ENCODE data around the gene CDC7. TPM values are rescaled to one million over a fixed set of nuclear protein-coding genes. Genes with fewer than 3 reads are reported as not detected.

The CDC7 gene
- polyA plus RNA-seq, 2 of the 4 experiments (the other 2 are of a cell fraction) = 10.1 to 16.8 TPM

DNA sequence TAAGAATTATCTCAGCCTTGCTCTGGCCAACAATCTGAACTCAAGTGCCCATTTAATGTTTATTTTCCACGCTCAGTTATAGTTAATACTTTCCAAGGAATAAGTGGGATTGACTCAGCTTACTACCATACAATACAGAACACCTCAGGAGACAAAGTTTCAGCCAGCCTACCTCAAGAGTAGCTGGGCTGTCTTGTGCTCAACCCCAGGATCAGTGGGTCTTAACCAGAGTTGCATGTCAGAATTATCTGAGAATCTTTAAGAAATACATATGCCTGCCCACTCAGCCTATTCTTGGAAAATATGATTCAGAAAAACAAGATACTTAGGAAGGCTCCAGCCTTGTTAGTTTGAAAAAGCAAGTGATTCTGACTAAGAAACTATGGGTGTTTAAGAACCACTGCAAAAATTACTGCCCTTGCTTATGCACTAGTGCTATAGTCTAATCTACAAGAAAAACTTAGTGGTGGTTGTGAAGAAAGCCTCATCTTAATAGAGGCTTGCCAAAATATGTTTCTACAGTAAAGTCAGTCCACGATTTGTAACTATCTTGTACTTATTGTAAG lies 20.4 kb downstream of the CDC7 start:
- Histone ChIP-seq H3K4me1 (peaks cover 11% of the 10 kb centered on the region; the same call in 2 of the 3 replicates), H3K4me2 (no peak overlapping the region), H3K27ac (no peak overlapping the region), H3K4me3 (no peak overlapping the region), H3K9me3 (no peaks in the 10 kb centered on the region)
- ChIA-PET POLR2A (no interaction called here), CTCF (no interaction called here)
- FAIRE-seq (no peak), ATAC-seq (no peak), DNase-seq (ENCODE audit: low read depth in 1 of 2, low spot score in 1 of 2) (no peak)
- TF ChIP-seq CEBPB (IDR thresholded peaks at IDR 0.05) (no peak), GATA3 (IDR thresholded peaks at IDR 0.05; ENCODE audit: borderline replicate concordance) (no peak), TFCP2L1 (CRISPR knock-in tag; IDR thresholded peaks at IDR 0.05) (no peak), POLR2AphosphoS2 (conservative IDR thresholded peaks at IDR 0.05; ENCODE audit: low read length) (no peak), ZNF302 (CRISPR knock-in tag; IDR thresholded peaks at IDR 0.05) (no peak)
- 44% methylated on average over 2 of the region's 2 CpGs for WGBS (ENCODE audit: missing lambda C conversion rate)

DNA sequence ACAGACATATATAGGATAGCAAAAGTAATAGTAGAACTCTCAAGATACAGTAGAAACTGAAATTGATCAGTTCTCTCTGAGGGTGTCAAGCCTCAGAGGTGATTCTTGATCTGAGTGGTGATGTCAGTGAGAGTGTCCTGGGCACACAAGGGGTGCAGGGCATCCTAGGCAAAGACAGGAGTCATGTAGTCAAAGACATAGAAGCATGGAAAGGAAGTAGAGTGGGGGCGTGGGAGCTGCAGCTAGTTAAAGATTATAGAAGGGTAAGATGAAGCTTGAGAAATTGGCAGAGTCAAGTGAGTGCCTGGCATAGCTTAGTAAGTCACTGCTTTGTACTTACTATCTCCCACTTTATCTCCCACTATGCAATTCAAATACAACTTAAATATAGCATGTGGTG lies 22.8 kb downstream of the CDC7 start:
- DNase-seq (ENCODE audit: low read depth in 1 of 2, low spot score in 1 of 2) (peak in 1 of 2 experiments; percentile 28), ATAC-seq (no peak; a peak in 1 of 6 replicates), FAIRE-seq (no peak)
- ChIA-PET CTCF (interaction anchor here (0.5 to 1.1 kb wide), 2 partner anchors 9 to 22 kb away, joined by 3 read pairs; no protein-coding TSS in a partner anchor), POLR2A (no interaction called here)
- 35% methylated on average over 1 of the region's 1 CpG for WGBS (ENCODE audit: missing lambda C conversion rate)
- Histone ChIP-seq H3K4me1 (peaks cover 11% of the 10 kb centered on the region; the same call in 2 of the 3 replicates), H3K27ac (no peak overlapping the region), H3K9me3 (no peaks in the 10 kb centered on the region), H3K4me2 (0 out of 3 replicates have a peak overlapping the region, but pooled peaks have one; percentile 6), H3K4me3 (no peak overlapping the region)
- TF ChIP-seq JUNB (IDR thresholded peaks at IDR 0.05) (no peak), HDAC2 (IDR thresholded peaks at IDR 0.05) (no peak)

DNA sequence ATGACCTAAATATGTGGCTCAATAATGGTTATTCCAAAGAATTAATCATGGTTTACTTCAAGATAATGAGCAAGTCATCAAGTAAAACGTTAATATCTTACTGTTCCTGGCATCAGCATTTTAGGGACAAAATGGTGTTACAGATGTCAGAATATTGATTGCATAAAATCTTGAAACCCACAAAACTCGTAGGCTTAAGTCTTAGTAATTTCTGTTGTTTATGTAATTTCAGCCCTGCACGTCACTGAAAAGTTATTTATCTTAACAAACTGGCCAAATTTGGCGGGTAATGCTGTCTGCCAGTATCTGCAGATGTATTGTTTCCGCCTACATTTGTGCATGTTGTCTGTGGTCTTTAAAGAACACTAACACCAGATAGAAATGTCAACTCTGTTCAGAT lies 25.8 kb downstream of the CDC7 start:
- ChIA-PET POLR2A (no interaction called here), CTCF (interaction anchor here (1.2 to 4.9 kb wide), 2 partner anchors 9 to 14 kb away, joined by 3 to 27 read pairs; no protein-coding TSS in a partner anchor)
- 85% methylated on average over 5 of the region's 5 CpGs for WGBS (ENCODE audit: missing lambda C conversion rate)

DNA sequence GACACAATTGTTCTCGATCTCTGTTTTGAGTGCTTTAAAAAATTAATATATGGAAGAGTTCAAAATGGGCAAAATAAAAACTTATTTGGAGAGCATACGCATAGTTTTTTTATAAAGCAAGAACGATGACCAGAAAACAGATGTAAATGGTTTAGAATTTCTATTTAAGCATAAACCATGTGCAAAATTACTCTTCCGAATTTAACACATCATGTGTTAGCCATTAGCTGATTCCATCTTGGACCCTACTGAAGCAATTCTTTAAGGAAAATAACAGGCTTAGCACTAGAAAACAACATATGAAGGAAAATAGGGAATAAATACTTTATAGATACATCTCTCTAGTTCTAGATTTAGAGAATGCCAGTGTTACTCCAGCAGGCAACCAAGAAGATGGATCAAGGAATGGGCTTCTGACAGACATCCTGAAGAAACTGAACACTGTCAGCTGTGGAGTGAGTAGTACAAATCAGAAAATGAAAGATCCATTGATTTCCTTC lies 26.7 kb downstream of the CDC7 start:
- H3K4me2 ChIP-seq = no peak overlapping the region
- peaks cover 17% of the 10 kb centered on the region; the same call in 2 of the 3 replicates for H3K4me1 ChIP-seq
- H3K4me3 ChIP-seq = no peak overlapping the region
- FAIRE-seq = no peak
- TF ChIP-seq TFCP2L1 (CRISPR knock-in tag; IDR thresholded peaks at IDR 0.05) (no peak), JUN (IDR thresholded peaks at IDR 0.05) (no peak), CHD2 (IDR thresholded peaks at IDR 0.05; ENCODE audit: low read length, partially characterized antibody) (no peak), ZFP36 (IDR thresholded peaks at IDR 0.05; ENCODE audit: borderline replicate concordance, partially characterized antibody) (no peak), CEBPB (IDR thresholded peaks at IDR 0.05) (no peak), CHD4 (IDR thresholded peaks at IDR 0.05; ENCODE audit: borderline replicate concordance) (no peak), HEYL (CRISPR knock-in tag; IDR thresholded peaks at IDR 0.05) (no peak), RARB (CRISPR knock-in tag; IDR thresholded peaks at IDR 0.05) (no peak), EHF (CRISPR knock-in tag; IDR thresholded peaks at IDR 0.05) (no peak), HDAC2 (IDR thresholded peaks at IDR 0.05) (no peak), TP53 (CRISPR knock-in tag; IDR thresholded peaks at IDR 0.05) (no peak), ZC3H11A (IDR thresholded peaks at IDR 0.05) (no peak), SMC3 (IDR thresholded peaks at IDR 0.05) (no peak)
- TF ChIP-seq, protein P1, sequence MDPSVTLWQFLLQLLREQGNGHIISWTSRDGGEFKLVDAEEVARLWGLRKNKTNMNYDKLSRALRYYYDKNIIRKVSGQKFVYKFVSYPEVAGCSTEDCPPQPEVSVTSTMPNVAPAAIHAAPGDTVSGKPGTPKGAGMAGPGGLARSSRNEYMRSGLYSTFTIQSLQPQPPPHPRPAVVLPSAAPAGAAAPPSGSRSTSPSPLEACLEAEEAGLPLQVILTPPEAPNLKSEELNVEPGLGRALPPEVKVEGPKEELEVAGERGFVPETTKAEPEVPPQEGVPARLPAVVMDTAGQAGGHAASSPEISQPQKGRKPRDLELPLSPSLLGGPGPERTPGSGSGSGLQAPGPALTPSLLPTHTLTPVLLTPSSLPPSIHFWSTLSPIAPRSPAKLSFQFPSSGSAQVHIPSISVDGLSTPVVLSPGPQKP (IDR thresholded peaks at IDR 0.05; ENCODE audit: low read depth, low read length) = no peak
- TF ChIP-seq, protein P2, sequence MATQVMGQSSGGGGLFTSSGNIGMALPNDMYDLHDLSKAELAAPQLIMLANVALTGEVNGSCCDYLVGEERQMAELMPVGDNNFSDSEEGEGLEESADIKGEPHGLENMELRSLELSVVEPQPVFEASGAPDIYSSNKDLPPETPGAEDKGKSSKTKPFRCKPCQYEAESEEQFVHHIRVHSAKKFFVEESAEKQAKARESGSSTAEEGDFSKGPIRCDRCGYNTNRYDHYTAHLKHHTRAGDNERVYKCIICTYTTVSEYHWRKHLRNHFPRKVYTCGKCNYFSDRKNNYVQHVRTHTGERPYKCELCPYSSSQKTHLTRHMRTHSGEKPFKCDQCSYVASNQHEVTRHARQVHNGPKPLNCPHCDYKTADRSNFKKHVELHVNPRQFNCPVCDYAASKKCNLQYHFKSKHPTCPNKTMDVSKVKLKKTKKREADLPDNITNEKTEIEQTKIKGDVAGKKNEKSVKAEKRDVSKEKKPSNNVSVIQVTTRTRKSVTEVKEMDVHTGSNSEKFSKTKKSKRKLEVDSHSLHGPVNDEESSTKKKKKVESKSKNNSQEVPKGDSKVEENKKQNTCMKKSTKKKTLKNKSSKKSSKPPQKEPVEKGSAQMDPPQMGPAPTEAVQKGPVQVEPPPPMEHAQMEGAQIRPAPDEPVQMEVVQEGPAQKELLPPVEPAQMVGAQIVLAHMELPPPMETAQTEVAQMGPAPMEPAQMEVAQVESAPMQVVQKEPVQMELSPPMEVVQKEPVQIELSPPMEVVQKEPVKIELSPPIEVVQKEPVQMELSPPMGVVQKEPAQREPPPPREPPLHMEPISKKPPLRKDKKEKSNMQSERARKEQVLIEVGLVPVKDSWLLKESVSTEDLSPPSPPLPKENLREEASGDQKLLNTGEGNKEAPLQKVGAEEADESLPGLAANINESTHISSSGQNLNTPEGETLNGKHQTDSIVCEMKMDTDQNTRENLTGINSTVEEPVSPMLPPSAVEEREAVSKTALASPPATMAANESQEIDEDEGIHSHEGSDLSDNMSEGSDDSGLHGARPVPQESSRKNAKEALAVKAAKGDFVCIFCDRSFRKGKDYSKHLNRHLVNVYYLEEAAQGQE (IDR thresholded peaks at IDR 0.05) = no peak
- TF ChIP-seq, protein P3, sequence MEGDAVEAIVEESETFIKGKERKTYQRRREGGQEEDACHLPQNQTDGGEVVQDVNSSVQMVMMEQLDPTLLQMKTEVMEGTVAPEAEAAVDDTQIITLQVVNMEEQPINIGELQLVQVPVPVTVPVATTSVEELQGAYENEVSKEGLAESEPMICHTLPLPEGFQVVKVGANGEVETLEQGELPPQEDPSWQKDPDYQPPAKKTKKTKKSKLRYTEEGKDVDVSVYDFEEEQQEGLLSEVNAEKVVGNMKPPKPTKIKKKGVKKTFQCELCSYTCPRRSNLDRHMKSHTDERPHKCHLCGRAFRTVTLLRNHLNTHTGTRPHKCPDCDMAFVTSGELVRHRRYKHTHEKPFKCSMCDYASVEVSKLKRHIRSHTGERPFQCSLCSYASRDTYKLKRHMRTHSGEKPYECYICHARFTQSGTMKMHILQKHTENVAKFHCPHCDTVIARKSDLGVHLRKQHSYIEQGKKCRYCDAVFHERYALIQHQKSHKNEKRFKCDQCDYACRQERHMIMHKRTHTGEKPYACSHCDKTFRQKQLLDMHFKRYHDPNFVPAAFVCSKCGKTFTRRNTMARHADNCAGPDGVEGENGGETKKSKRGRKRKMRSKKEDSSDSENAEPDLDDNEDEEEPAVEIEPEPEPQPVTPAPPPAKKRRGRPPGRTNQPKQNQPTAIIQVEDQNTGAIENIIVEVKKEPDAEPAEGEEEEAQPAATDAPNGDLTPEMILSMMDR (IDR thresholded peaks at IDR 0.05) = no peak
- WGBS (ENCODE audit: missing lambda C conversion rate) = 93% methylated on average over 4 of the region's 4 CpGs
- ATAC-seq = no peak
- CTCF ChIA-PET = interaction anchor here (0.6 to 4.9 kb wide), 2 partner anchors 15 to 89 kb away, joined by 3 to 27 read pairs; no protein-coding TSS in a partner anchor
- POLR2A ChIA-PET = no interaction called here
- H3K9me3 ChIP-seq = no peaks in the 10 kb centered on the region
- no peak overlapping the region for H3K27ac ChIP-seq
- DNase-seq (ENCODE audit: low read depth in 1 of 2, low spot score in 1 of 2) = no peak

More for the DNA sequence above, 25.8 kb downstream of the CDC7 start:
- H3K27ac ChIP-seq = no peak overlapping the region
- H3K4me2 ChIP-seq = no peak overlapping the region
- TF ChIP-seq SMC3 (IDR thresholded peaks at IDR 0.05) (no peak), MAZ (IDR thresholded peaks at IDR 0.05; ENCODE audit: borderline replicate concordance, low read depth, low read length) (no peak), HOXA7 (CRISPR knock-in tag; IDR thresholded peaks at IDR 0.05) (no peak), KDM1A (IDR thresholded peaks at IDR 0.05; ENCODE audit: low read depth) (no peak), EHMT2 (IDR thresholded peaks at IDR 0.05; ENCODE audit: low read depth) (no peak), ESRRA (IDR thresholded peaks at IDR 0.05; ENCODE audit: borderline replicate concordance, low read length) (no peak), KDM5A (IDR thresholded peaks at IDR 0.05) (no peak), EHF (CRISPR knock-in tag; IDR thresholded peaks at IDR 0.05) (no peak), CBX2 (IDR thresholded peaks at IDR 0.05; ENCODE audit: borderline replicate concordance, low read depth) (no peak), ZC3H11A (IDR thresholded peaks at IDR 0.05) (no peak), FOSL2 (IDR thresholded peaks at IDR 0.05) (no peak), FOSL2 (CRISPR knock-in tag; IDR thresholded peaks at IDR 0.05) (no peak), HEYL (CRISPR knock-in tag; IDR thresholded peaks at IDR 0.05) (no peak), TP53 (CRISPR knock-in tag; IDR thresholded peaks at IDR 0.05) (no peak)
- ATAC-seq (no peak), DNase-seq (ENCODE audit: low read depth in 1 of 2, low spot score in 1 of 2) (no peak), FAIRE-seq (no peak)
- H3K9me3 ChIP-seq = no peaks in the 10 kb centered on the region
- peaks cover 17% of the 10 kb centered on the region; the same call in 2 of the 3 replicates for H3K4me1 ChIP-seq
- no peak overlapping the region for H3K4me3 ChIP-seq

All from A549 (cell line).